ENCODE data around the gene SLC25A21. TPM values are rescaled to one million over a fixed set of nuclear protein-coding genes. Genes with fewer than 3 reads are reported as not detected.

The SLC25A21 gene
- total RNA-seq, 1 experiment from 2014 or later = 7.1 TPM

DNA sequence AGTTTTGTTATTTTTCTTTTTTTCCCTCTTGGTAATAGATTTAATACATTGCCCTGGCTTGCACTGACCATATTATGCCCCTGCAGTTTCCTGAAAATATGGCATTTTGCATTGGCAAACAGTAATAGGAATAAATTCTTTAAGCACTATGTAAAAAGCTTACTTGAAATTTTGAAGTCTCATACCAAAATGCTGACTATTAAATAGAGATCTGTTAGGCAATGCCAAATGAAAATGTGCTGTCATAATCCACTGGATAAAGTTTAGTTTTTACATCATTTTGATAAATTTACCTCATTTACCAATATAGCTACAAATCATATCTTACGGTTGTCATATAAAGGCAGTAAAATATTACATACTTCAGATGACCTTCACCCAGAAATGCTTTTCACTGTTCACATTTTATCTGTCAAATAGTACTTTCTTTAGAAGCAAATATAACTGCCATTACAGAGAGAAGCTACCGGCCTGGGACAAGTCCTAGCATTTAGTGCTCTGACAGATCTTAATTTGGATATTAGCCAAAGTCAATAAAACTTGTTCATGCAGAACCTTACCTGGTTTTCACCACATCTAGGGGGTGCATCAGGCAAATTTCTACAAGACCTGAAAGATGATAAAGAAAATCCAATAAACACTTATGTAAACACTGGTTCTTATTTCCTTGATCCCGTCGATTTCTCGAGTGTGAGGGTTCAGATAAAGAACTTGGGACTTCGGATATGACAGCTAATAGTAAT, 297.8 kb downstream of the SLC25A21 start:
- DNase-seq = no peak
- Histone ChIP-seq H2BK20ac (ENCODE audit: low read depth, low read length, poor library complexity, severe bottlenecking) (no peak overlapping the region), H3K27me3 (ENCODE audit: insufficient read depth, low read length) (no peaks in the 10 kb centered on the region), H3K27ac (ENCODE audit: insufficient read length, low read depth, low read length) (no peak overlapping the region), H3K14ac (ENCODE audit: insufficient read depth, low read length) (no peak overlapping the region), H3K4me2 (ENCODE audit: insufficient read depth, insufficient read length, low read length) (no peak overlapping the region), H2BK15ac (ENCODE audit: low read depth, low read length) (no peak overlapping the region), H3K79me1 (ENCODE audit: insufficient read depth, low read depth, low read length, poor library complexity, severe bottlenecking) (no peaks in the 10 kb centered on the region), H4K5ac (ENCODE audit: insufficient read length, low read depth, low read length) (no peak overlapping the region), H2BK12ac (ENCODE audit: insufficient read length, low read depth, low read length) (no peak overlapping the region), H2AK5ac (ENCODE audit: insufficient read length, low read length) (no peak overlapping the region), H3T11ph (ENCODE audit: low read length) (no peak overlapping the region), H3K4ac (ENCODE audit: low read depth, low read length) (no peak overlapping the region), H3K9me3 (ENCODE audit: control insufficient read depth, low read depth, low read length) (no peaks in the 10 kb centered on the region), H4K8ac (replicated peaks; ENCODE audit: insufficient read length, low read depth, low read length) (no peak overlapping the region), H3K9ac (ENCODE audit: extremely low read depth, insufficient read length, low read length) (no peak overlapping the region), H4K20me1 (ENCODE audit: control insufficient read depth, insufficient read depth, insufficient read length) (no peaks in the 10 kb centered on the region), H2BK5ac (ENCODE audit: insufficient read length, low read length) (no peak overlapping the region), H2AFZ (ENCODE audit: low read length) (no peak overlapping the region), H3K56ac (ENCODE audit: insufficient read length, low read depth, low read length) (no peak overlapping the region), H2BK120ac (ENCODE audit: low read depth, low read length, poor library complexity, severe bottlenecking) (no peak overlapping the region), H3K23me2 (ENCODE audit: insufficient read length, low read depth, low read length, poor library complexity, severe bottlenecking) (no peaks in the 10 kb centered on the region), H3K79me2 (ENCODE audit: insufficient read depth, low read length) (no peaks in the 10 kb centered on the region), H4K91ac (ENCODE audit: insufficient read length, low read depth, low read length) (no peak overlapping the region), H3K18ac (ENCODE audit: insufficient read length, low read depth, low read length) (no peak overlapping the region), H3K23ac (ENCODE audit: insufficient read length, low read depth, low read length) (no peak overlapping the region), H3K4me1 (ENCODE audit: insufficient read depth, low read length) (no peaks in the 10 kb centered on the region)
- Mint-ChIP-seq H3K4me1 (no peaks in the 10 kb centered on the region), H3K4me3 (no peak overlapping the region), H3K9me3 (no peaks in the 10 kb centered on the region), H3K36me3 (ENCODE audit: insufficient read depth in 1 of 3, low read depth in 3 of 3) (no peaks in the 10 kb centered on the region; a peak in 1 of 7 replicates), H3K27ac (no peak overlapping the region), H3K27me3 (ENCODE audit: low read depth) (no peaks in the 10 kb centered on the region)
- TF ChIP-seq, protein P1, sequence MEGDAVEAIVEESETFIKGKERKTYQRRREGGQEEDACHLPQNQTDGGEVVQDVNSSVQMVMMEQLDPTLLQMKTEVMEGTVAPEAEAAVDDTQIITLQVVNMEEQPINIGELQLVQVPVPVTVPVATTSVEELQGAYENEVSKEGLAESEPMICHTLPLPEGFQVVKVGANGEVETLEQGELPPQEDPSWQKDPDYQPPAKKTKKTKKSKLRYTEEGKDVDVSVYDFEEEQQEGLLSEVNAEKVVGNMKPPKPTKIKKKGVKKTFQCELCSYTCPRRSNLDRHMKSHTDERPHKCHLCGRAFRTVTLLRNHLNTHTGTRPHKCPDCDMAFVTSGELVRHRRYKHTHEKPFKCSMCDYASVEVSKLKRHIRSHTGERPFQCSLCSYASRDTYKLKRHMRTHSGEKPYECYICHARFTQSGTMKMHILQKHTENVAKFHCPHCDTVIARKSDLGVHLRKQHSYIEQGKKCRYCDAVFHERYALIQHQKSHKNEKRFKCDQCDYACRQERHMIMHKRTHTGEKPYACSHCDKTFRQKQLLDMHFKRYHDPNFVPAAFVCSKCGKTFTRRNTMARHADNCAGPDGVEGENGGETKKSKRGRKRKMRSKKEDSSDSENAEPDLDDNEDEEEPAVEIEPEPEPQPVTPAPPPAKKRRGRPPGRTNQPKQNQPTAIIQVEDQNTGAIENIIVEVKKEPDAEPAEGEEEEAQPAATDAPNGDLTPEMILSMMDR (conservative IDR thresholded peaks at IDR 0.05) = no peak
- WGBS (ENCODE audit: extremely low coverage, insufficient read length, low lambda C conversion rate) = no CpG with 5 or more reads among the region's 6 CpGs

Measured in H9 (cell line).